ENCODE results near the gene SF3B4.
A peak's percentile ranks its signal among the peaks of the same experiment; 100 is the strongest.

The SF3B4 gene

GRCh38 chr1:149927563-149928400, at the start of gene SF3B4:
TSS of gene SF3B4 (minus strand) at chr1:149927803. CDS start at chr1:149927759, 44 bp downstream.
- TF ChIP-seq, protein P1, sequence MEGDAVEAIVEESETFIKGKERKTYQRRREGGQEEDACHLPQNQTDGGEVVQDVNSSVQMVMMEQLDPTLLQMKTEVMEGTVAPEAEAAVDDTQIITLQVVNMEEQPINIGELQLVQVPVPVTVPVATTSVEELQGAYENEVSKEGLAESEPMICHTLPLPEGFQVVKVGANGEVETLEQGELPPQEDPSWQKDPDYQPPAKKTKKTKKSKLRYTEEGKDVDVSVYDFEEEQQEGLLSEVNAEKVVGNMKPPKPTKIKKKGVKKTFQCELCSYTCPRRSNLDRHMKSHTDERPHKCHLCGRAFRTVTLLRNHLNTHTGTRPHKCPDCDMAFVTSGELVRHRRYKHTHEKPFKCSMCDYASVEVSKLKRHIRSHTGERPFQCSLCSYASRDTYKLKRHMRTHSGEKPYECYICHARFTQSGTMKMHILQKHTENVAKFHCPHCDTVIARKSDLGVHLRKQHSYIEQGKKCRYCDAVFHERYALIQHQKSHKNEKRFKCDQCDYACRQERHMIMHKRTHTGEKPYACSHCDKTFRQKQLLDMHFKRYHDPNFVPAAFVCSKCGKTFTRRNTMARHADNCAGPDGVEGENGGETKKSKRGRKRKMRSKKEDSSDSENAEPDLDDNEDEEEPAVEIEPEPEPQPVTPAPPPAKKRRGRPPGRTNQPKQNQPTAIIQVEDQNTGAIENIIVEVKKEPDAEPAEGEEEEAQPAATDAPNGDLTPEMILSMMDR (IDR thresholded peaks at IDR 0.05; ENCODE audit: borderline replicate concordance, insufficient read depth, low read depth, low read length): no peak
- peak within 1 kb of the TSS; percentile 91 for H3K4me3 ChIP-seq (ENCODE audit: low read depth, low read length)

DNA sequence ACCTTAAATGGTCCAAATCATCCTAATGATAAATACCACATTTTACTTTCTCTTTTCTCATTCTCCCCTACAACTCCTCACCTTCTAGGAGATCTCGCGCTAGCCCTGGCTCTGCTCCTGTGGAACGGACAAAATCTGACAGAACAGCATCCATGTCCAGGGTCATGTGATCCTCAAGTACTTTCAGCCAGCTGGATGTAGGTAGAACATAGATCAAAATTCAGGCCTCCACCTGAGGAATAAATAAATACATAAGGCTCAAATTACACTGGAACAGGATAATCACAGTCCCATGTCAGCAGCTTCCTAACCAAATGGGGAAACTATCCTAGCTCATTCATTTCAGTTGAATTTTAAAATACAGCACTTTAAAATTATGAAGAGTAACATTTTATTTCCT, 49.7 kb upstream of the SF3B4 start:
- TF ChIP-seq, protein P1 (IDR thresholded peaks at IDR 0.05; ENCODE audit: borderline replicate concordance, insufficient read depth, low read depth, low read length): no peak
- no peak overlapping the region for H3K4me3 ChIP-seq (ENCODE audit: low read depth, low read length)

DNA sequence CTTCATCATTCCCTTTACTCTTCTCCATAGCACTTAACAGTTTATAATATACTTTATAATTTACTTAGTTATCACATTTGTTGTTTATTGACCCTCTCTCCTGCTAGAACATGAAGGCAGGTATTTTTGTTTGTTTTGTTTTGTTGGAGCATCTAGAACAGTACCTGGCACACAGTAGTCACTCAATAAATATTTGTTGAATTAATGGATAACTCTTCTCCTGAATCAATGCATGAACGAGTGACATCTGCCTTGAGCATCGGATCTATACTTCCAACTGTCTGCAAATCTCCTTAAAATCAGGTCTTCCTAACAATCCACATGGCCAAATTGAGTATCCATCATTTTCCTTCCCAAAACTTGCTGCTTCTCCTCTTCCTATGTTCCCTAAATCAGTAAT, 44.9 kb upstream of the SF3B4 start:
- TF ChIP-seq, protein P1 (IDR thresholded peaks at IDR 0.05; ENCODE audit: borderline replicate concordance, insufficient read depth, low read depth, low read length): no peak

DNA sequence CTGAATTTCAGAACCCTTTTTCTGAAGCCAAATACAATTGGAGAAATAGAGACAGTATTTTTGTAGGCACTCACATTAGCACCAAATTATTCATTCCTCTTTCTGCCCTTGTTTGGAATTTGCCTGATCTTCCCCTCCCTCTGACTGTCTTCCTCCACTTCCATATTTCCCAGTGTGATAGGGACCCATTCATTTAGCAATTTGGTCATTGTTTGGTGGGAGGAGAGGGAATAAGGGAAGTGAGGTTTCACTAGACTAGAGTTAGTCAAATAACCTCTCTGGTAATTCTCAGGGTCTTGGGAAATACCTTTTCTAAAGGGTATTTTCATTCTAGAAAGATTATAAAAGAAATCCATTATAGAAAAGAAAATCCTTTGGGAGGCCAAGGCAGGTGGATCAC, 40.0 kb upstream of the SF3B4 start:
- TF ChIP-seq, protein P1 (IDR thresholded peaks at IDR 0.05; ENCODE audit: borderline replicate concordance, insufficient read depth, low read depth, low read length): no peak
- H3K4me3 ChIP-seq (ENCODE audit: low read depth, low read length): no peak overlapping the region

More for the DNA sequence above, 44.9 kb upstream of the SF3B4 start:
- H3K4me3 ChIP-seq (ENCODE audit: low read depth, low read length): no peak overlapping the region

DNA sequence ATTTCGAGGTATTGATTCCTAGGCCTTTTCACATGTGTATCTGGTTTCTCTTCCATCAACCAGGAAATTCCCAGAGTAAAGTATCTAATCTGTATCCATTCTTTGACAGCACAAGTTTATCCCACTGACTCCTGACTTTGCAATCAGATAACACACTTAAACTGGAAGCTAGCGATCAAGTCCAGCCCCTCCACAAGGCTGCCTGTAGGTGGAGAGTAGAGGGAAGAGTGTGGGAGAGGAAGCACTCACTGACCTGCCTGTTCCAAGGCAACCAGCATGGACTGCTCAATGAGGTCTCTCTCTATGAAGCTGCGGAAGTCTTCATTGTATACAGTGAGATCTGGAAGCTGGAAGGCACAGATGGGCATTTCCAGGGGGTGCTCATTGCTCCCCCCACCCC, 39.4 kb upstream of the SF3B4 start:
- H3K4me3 ChIP-seq (ENCODE audit: low read depth, low read length): no peak overlapping the region
- TF ChIP-seq, protein P1 (IDR thresholded peaks at IDR 0.05; ENCODE audit: borderline replicate concordance, insufficient read depth, low read depth, low read length): no peak

DNA sequence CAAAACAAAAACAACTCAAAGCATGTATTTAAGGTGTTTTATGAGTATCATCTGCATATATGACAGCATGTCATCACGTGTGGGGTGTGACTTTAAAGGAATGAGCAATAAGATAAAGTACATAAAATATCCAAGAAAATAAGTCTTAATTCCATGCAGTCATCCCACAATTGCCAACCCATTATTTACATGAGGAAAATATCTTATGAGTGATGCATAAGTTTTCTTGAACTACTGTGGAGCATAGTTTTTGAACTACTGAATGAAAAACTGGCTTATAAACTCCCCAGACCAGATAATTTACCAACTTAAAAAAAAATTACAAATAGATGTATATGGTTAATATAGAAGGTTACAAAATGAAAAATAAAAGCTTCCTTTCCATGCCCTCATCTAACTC, 38.8 kb upstream of the SF3B4 start:
- no peak overlapping the region for H3K4me3 ChIP-seq (ENCODE audit: low read depth, low read length)
- TF ChIP-seq, protein P1 (IDR thresholded peaks at IDR 0.05; ENCODE audit: borderline replicate concordance, insufficient read depth, low read depth, low read length): no peak

- no peak overlapping the region for H3K4me3 ChIP-seq (ENCODE audit: low read depth, low read length)
- TF ChIP-seq, protein P1 (IDR thresholded peaks at IDR 0.05; ENCODE audit: borderline replicate concordance, insufficient read depth, low read depth, low read length): no peak
These were observed 37.8 kb upstream of the SF3B4 start for GRCh38 chr1:149965440-149965839.

Measured in GM12875 (cell line).